ENCODE measurements around the gene AFP.

DNA sequence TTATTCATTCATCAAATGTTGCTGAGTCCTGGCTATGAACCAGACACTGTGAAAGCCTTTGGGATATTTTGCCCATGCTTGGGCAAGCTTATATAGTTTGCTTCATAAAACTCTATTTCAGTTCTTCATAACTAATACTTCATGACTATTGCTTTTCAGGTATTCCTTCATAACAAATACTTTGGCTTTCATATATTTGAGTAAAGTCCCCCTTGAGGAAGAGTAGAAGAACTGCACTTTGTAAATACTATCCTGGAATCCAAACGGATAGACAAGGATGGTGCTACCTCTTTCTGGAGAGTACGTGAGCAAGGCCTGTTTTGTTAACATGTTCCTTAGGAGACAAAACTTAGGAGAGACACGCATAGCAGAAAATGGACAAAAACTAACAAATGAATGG, 1.7 kb upstream of the AFP start:
- TF ChIP-seq, protein P1, sequence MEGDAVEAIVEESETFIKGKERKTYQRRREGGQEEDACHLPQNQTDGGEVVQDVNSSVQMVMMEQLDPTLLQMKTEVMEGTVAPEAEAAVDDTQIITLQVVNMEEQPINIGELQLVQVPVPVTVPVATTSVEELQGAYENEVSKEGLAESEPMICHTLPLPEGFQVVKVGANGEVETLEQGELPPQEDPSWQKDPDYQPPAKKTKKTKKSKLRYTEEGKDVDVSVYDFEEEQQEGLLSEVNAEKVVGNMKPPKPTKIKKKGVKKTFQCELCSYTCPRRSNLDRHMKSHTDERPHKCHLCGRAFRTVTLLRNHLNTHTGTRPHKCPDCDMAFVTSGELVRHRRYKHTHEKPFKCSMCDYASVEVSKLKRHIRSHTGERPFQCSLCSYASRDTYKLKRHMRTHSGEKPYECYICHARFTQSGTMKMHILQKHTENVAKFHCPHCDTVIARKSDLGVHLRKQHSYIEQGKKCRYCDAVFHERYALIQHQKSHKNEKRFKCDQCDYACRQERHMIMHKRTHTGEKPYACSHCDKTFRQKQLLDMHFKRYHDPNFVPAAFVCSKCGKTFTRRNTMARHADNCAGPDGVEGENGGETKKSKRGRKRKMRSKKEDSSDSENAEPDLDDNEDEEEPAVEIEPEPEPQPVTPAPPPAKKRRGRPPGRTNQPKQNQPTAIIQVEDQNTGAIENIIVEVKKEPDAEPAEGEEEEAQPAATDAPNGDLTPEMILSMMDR (conservative IDR thresholded peaks at IDR 0.05; ENCODE audit: low read depth, low read length): peak; percentile 76
- TF ChIP-seq EZH2 (IDR thresholded peaks at IDR 0.05; ENCODE audit: low read length, unreplicated experiment): no peak

Data from PC-3 (cell line).